Activated T-cell treated with anti-CD3 and anti-CD28 coated beads, Interleukin-2, amount 50 U/mL, for 4 hours (primary cell): Measurements from ENCODE around the gene MYO5B. TPM values are rescaled to one million over a fixed set of nuclear protein-coding genes. Genes with fewer than 3 reads are reported as not detected.
"Not testable (repeated sequence)": the region's sequence is repeated elsewhere in the genome, so short reads cannot be mapped to it uniquely, and the experiment has no call there.

ENCODE experiments used
- ATAC-seq, 2 donors: fragments of 200-7000 bp; cut with Tn5 transposase; one replicate each; pipeline ENCODE4 v1.10.0; 2021
- DNase-seq: peaks from one replicate; pipeline ENCODE4 v3.0.0-alpha.2; 2020
- H3K27me3 Mint-ChIP-seq: one replicate; pipeline ENCODE4 v1.8.0; 2021; ENCODE audit warnings: low read depth, mixed read lengths
- H3K36me3 Mint-ChIP-seq: one replicate; pipeline ENCODE4 v1.8.0; 2022; ENCODE audit warnings: mixed read lengths; ENCODE audit not compliant: insufficient read depth
- H3K4me1 Mint-ChIP-seq: one replicate; pipeline ENCODE4 v1.8.0; 2021; ENCODE audit warnings: low read depth, mixed read lengths
- H3K4me3 Mint-ChIP-seq: one replicate; pipeline ENCODE4 v1.8.0; 2021; ENCODE audit warnings: mild to moderate bottlenecking, moderate library complexity, mixed read lengths
- H3K9me3 Mint-ChIP-seq: one replicate; pipeline ENCODE4 v1.8.0; 2021; ENCODE audit warnings: mixed read lengths
- total RNA-seq, 3 donors: library from RNA; stranded (reverse); gene quantifications; one replicate each; pipeline ENCODE4 v1.2.1, GENCODE V29; 2021

The MYO5B gene
- total RNA-seq, 3 donors from 2014 or later = 0.13 to 0.14 (median 0.13) TPM

GRCh38 chr18:49784427-49785185, 410.3 kb downstream of the MYO5B start:
- H3K4me3 Mint-ChIP-seq = no peak overlapping the region
- peaks cover 31% of the 10 kb centered on the region for H3K36me3 Mint-ChIP-seq
- no peaks in the 10 kb centered on the region for H3K9me3 Mint-ChIP-seq
- peaks cover 43% of the 10 kb centered on the region for H3K4me1 Mint-ChIP-seq
- no peaks in the 10 kb centered on the region for H3K27me3 Mint-ChIP-seq
- ATAC-seq (no peak), DNase-seq (no peak)

DNA sequence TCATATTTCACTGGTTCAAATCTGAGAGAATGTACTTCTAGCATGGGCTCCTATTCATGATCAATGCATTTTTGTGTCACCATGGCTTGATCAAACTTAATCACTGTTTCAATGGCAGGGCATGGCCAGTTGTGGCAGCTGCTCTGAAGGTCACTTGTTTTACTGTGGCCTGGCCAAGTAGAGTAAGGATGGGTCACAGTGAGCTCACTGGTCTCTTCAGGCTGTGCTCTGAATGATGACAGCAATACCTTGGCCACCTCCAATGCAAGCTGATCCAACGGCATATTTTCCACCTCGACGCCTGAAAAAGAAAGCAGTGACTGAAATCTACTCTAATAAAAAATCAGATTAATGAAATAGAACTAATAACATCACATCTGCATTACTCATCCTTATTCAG, 411.3 kb downstream of the MYO5B start:
- peaks cover 35% of the 10 kb centered on the region for H3K4me1 Mint-ChIP-seq
- not testable (repeated sequence) for H3K4me3 Mint-ChIP-seq, H3K9me3 Mint-ChIP-seq, DNase-seq, ATAC-seq, H3K27me3 Mint-ChIP-seq
- peaks cover 34% of the 10 kb centered on the region for H3K36me3 Mint-ChIP-seq

GRCh38 chr18:49778826-49779465, 416.0 kb downstream of the MYO5B start:
- ATAC-seq (no peak), DNase-seq (no peak)
- Mint-ChIP-seq H3K27me3 (no peaks in the 10 kb centered on the region), H3K4me1 (peaks cover 2% of the 10 kb centered on the region), H3K9me3 (peaks cover 20% of the 10 kb centered on the region), H3K36me3 (peaks cover 35% of the 10 kb centered on the region), H3K4me3 (no peak overlapping the region)

Other genes starting within 250 kb of the MYO5B start
- gene CFAP53, start 71.3 kb upstream of the MYO5B start, total RNA-seq = under 1 TPM; 0.14 to 0.40 (median 0.28) TPM
- 100 to 1,000 TPM; 103 to 113 (median 104) TPM for gene MBD1, start 86.4 kb upstream of the MYO5B start, total RNA-seq
- gene CXXC1, start 92.5 kb upstream of the MYO5B start, total RNA-seq = 100 to 1,000 TPM; 132 to 147 (median 145) TPM
- 1 to 10 TPM; 3.3 to 5.4 (median 3.9) TPM for gene SKA1, start 179.9 kb upstream of the MYO5B start, total RNA-seq